B cell (primary cell): Measurements from ENCODE around the gene CD109. TPM values are rescaled to one million over a fixed set of nuclear protein-coding genes. Genes with fewer than 3 reads are reported as not detected.

Source experiments
- ATAC-seq: fragments of 200-7000 bp; cut with Tn5 transposase; one replicate; pipeline ENCODE4 v1.10.0; 2021; ENCODE audit warnings: low read depth, mild to moderate bottlenecking, moderate number of reproducible peaks, moderate library complexity
- CTCF ChIA-PET: fragments of 350-600 bp; sonication (Branson Sonifier 250); formaldehyde crosslinking; loops from one replicate; lab custom pipeline; 2021; ENCODE audit warnings: antibody characterized with exemption, inconsistent platforms; lab: Charles Lee
- POLR2A ChIA-PET: fragments of 350-600 bp; sonication (Branson Sonifier 250); formaldehyde crosslinking; loops from one replicate; lab custom pipeline; 2021; ENCODE audit warnings: antibody characterized with exemption; lab: Charles Lee
- DNase-seq: peaks from one replicate; pipeline ENCODE4 v3.0.0; 2013
- H2AFZ ChIP-seq: 2 replicates; pipeline ENCODE4 v1.6.1; 2012; ENCODE audit warnings: mild to moderate bottlenecking, low read depth, low read length; ENCODE audit not compliant: insufficient read depth, poor library complexity, severe bottlenecking
- H3K27ac ChIP-seq, 2 donors: 1 replicate in 1 of 2; 2 replicates in 1 of 2; pipeline ENCODE4 v1.5.1; 2012 to 2013; ENCODE audit warnings: low read length in 2 of 2, mild to moderate bottlenecking in 2 of 2, moderate library complexity in 1 of 2
- H3K27me3 ChIP-seq, 4 experiments: fragments of 200-600 bp in 1 of 4; sonication (generic) in 1 of 4; replicated peaks in 1 of 4; 1 replicate in 2 of 4; 2 replicates in 2 of 4; pipeline versions ENCODE4 v1.6.1 to v1.7.0; 2013 to 2016; ENCODE audit warnings: low read length in 3 of 4, mild to moderate bottlenecking in 2 of 4, mixed read lengths in 1 of 4, moderate library complexity in 1 of 4; ENCODE audit not compliant: insufficient read depth in 4 of 4, control insufficient read depth in 3 of 4; ENCODE audit errors: control extremely low read depth in 1 of 4
- H3K36me3 ChIP-seq, 2 experiments: replicated peaks in 1 of 2; 1 replicate in 1 of 2; 2 replicates in 1 of 2; pipeline versions ENCODE4 v1.6.1 to v1.7.1; 2013; ENCODE audit warnings: low read length in 1 of 2; ENCODE audit not compliant: insufficient read depth in 2 of 2, control insufficient read depth in 1 of 2; ENCODE audit errors: control extremely low read depth in 1 of 2, extremely low read depth in 1 of 2
- H3K4me1 ChIP-seq, 2 donors: fragments of 200-600 bp in 1 of 2; sonication (generic) in 1 of 2; 1 replicate in 1 of 2; 2 replicates in 1 of 2; pipeline versions ENCODE4 v1.5.1 to v1.6.1; 2013 to 2017; ENCODE audit warnings: low read length in 2 of 2; ENCODE audit not compliant: control insufficient read depth in 2 of 2, insufficient read depth in 2 of 2
- H3K4me2 ChIP-seq: replicated peaks from 2 replicates; pipeline ENCODE3; 2012; ENCODE audit warnings: mild to moderate bottlenecking, low read depth, low read length; ENCODE audit not compliant: poor library complexity, severe bottlenecking
- H3K4me3 ChIP-seq, 5 experiments: fragments of 200-600 bp in 1 of 5; sonication (generic) in 1 of 5; 1 replicate in 3 of 5; 2 replicates in 2 of 5; pipeline versions ENCODE4 v1.5.1 to v1.7.0; 2011 to 2016; ENCODE audit warnings: low read length in 4 of 5, mild to moderate bottlenecking in 4 of 5, low read depth in 2 of 5, control low read depth in 1 of 5, moderate library complexity in 1 of 5; ENCODE audit not compliant: insufficient read depth in 1 of 5; ENCODE audit errors: control extremely low read depth in 1 of 5, extremely low read depth in 1 of 5
- H3K79me2 ChIP-seq: fragments of 200-600 bp; sonication (generic); one replicate; pipeline ENCODE4 v1.6.0; 2016; ENCODE audit warnings: low read length; ENCODE audit not compliant: control insufficient read depth, insufficient read depth
- H3K9ac ChIP-seq: fragments of 200-600 bp; sonication (generic); 2 replicates; pipeline ENCODE4 v1.6.1; 2017; ENCODE audit warnings: mild to moderate bottlenecking, low read length, moderate library complexity
- H3K9me3 ChIP-seq, 3 donors: one replicate each; pipeline versions ENCODE4 v1.6.1 to v1.7.1; 2013; ENCODE audit warnings: low read length in 2 of 3; ENCODE audit not compliant: control insufficient read depth in 2 of 3, insufficient read depth in 1 of 3; ENCODE audit errors: control extremely low read depth in 1 of 3
- H4K20me1 ChIP-seq: 2 replicates; pipeline ENCODE4 v1.6.0; 2012; ENCODE audit warnings: mild to moderate bottlenecking, low read length; ENCODE audit not compliant: insufficient read depth, control insufficient read depth, poor library complexity, severe bottlenecking
- H3K27ac Mint-ChIP-seq: one replicate; pipeline ENCODE4 v1.8.0; 2021; ENCODE audit warnings: mixed read lengths
- H3K27me3 Mint-ChIP-seq: one replicate; pipeline ENCODE4 v1.8.0; 2021; ENCODE audit warnings: mixed read lengths
- H3K4me1 Mint-ChIP-seq: one replicate; pipeline ENCODE4 v1.8.0; 2021; ENCODE audit warnings: mixed read lengths
- H3K4me3 Mint-ChIP-seq: one replicate; pipeline ENCODE4 v1.8.0; 2021; ENCODE audit warnings: mixed read lengths
- H3K9me3 Mint-ChIP-seq: one replicate; pipeline ENCODE4 v1.8.0; 2022; ENCODE audit warnings: mixed read lengths; ENCODE audit not compliant: insufficient read depth
- CTCF ChIP-seq: fragments of 200-600 bp; IDR thresholded peaks from one replicate; pipeline ENCODE4 v1.8.0; 2022; ENCODE audit warnings: antibody characterized with exemption, mild to moderate bottlenecking
- EZH2 ChIP-seq: IDR thresholded peaks from 2 replicates; pipeline ENCODE4 v1.6.1; 2012; ENCODE audit warnings: borderline replicate concordance, low read depth, mild to moderate bottlenecking, moderate library complexity, low read length; ENCODE audit not compliant: insufficient read depth, poor library complexity, severe bottlenecking
- WGBS: methylation state at CpG from one replicate; pipeline ENCODE4 v1.1.5; 2013; ENCODE audit warnings: missing lambda C conversion rate; ENCODE audit not compliant: insufficient coverage; 5-methylcytosine and 5-hydroxymethylcytosine counted together
- intact Hi-C: fragments of 100-400 bp; cut with micrococcal nuclease; formaldehyde crosslinking; loops from one replicate; pipeline ENCODE4 v1.10.0; 2022
- polyA plus RNA-seq: library from polyadenylated mRNA; depleted of rRNA; stranded (reverse); fragments of >200 nt; gene quantifications from 2 replicates; pipeline ENCODE4 v1.2.3, GENCODE V29; 2012
- total RNA-seq, 2 donors: library from RNA; stranded (reverse); fragments of 120-200 nt in 1 of 2; gene quantifications; 1 replicate in 1 of 2; 2 replicates in 1 of 2; pipeline versions ENCODE4 v1.2.3 to v1.2.4, GENCODE V29; 2013 to 2022

CD109 gene
- total and polyA plus RNA-seq, 2 donors (not counting 1 experiment from before 2014, with no cell fraction given) = 0.15 TPM; not detected in 1

GRCh38 chr6:73742433-73742832 lies 46.4 kb downstream of the CD109 start:
- H3K27me3 Mint-ChIP-seq = peaks cover 4% of the 10 kb centered on the region
- intact Hi-C loops = no loop called here
- whole genome bisulfite sequencing = 100% methylated on average over 5 of the region's 5 CpGs

GRCh38 chr6:73743081-73743480 lies 47.1 kb downstream of the CD109 start:
- Histone ChIP-seq H3K4me1 (peaks cover 10 to 12% of the 10 kb centered on the region in 2 donors), H3K4me2 (no peak overlapping the region), H3K36me3 (no peaks in the 10 kb centered on the region), H3K9ac (no peak overlapping the region), H3K9me3 (no peaks in the 10 kb centered on the region), H3K27me3 (no peaks in the 10 kb centered on the region), H3K79me2 (no peaks in the 10 kb centered on the region), H4K20me1 (no peaks in the 10 kb centered on the region), H2AFZ (no peak overlapping the region), H3K27ac (no peak overlapping the region), H3K4me3 (no peak overlapping the region)
- WGBS = no CpG with 5 or more reads among the region's 3 CpGs
- intact Hi-C loops = no loop called here
- TF ChIP-seq CTCF (no peak), EZH2 (no peak)
- Mint-ChIP-seq H3K9me3 (no peaks in the 10 kb centered on the region), H3K27ac (no peak overlapping the region), H3K4me1 (peaks cover 4% of the 10 kb centered on the region), H3K27me3 (peaks cover 4% of the 10 kb centered on the region), H3K4me3 (no peak overlapping the region)
- ChIA-PET POLR2A (no interaction called here), CTCF (interaction anchor here (1.6 to 11.4 kb wide), 2 partner anchors 9 to 1464 kb away, joined by 7 to 388 read pairs; partner anchors contain the start of gene COL12A1)
- no peak for ATAC-seq
- no peak for DNase-seq

More at GRCh38 chr6:73742433-73742832, 46.4 kb downstream of the CD109 start:
- CTCF ChIA-PET = interaction anchor here (1.6 to 11.4 kb wide), 2 partner anchors 9 to 1465 kb away, joined by 7 to 388 read pairs; partner anchors contain the start of gene COL12A1
- Histone ChIP-seq H3K4me2 (no peak overlapping the region), H3K4me1 (peaks cover 7% of the 10 kb centered on the region in 2 donors), H3K9me3 (no peaks in the 10 kb centered on the region), H3K4me3 (no peak overlapping the region), H3K27me3 (no peaks in the 10 kb centered on the region), H4K20me1 (no peaks in the 10 kb centered on the region), H3K36me3 (no peaks in the 10 kb centered on the region), H2AFZ (no peak overlapping the region), H3K79me2 (no peaks in the 10 kb centered on the region), H3K9ac (no peak overlapping the region), H3K27ac (no peak overlapping the region)
- POLR2A ChIA-PET = interaction anchor here (0.5 kb wide), 1 partner anchor 21 kb away, joined by 3 read pairs; no protein-coding TSS in a partner anchor
- TF ChIP-seq CTCF (no peak), EZH2 (no peak)
- ATAC-seq = no peak
- H3K4me1 Mint-ChIP-seq = peaks cover 4% of the 10 kb centered on the region
- DNase-seq = no peak
- H3K4me3 Mint-ChIP-seq = no peak overlapping the region
- H3K9me3 Mint-ChIP-seq = no peaks in the 10 kb centered on the region
- H3K27ac Mint-ChIP-seq = no peak overlapping the region
